Measurements from ENCODE around the gene F7. TPM values are rescaled to one million over a fixed set of nuclear protein-coding genes. Genes with fewer than 3 reads are reported as not detected.
"Not testable (repeated sequence)": the region's sequence is repeated elsewhere in the genome, so short reads cannot be mapped to it uniquely, and the experiment has no call there.

The F7 gene
- total RNA-seq, 1 experiment from 2014 or later, result not detected

- H3K4me3 ChIP-seq, result no peak overlapping the region
- no peak for DNase-seq (ENCODE audit: low read depth in 1 of 2, low spot score in 2 of 2)
- peaks cover 6% of the 10 kb centered on the region; the same call in 1 of the 2 replicates for H3K9me3 ChIP-seq (replicated peaks)
- no peak overlapping the region for H3K27ac ChIP-seq
- no peaks in the 10 kb centered on the region for H3K27me3 ChIP-seq (replicated peaks)
- H3K4me1 ChIP-seq (replicated peaks), result no peaks in the 10 kb centered on the region
- H3K36me3 ChIP-seq, result no peaks in the 10 kb centered on the region
Observed at GRCh38 chr13:113109151-113110047, 3.8 kb downstream of the F7 start.

GRCh38 chr13:113110048-113110851 lies 4.7 kb downstream of the F7 start:
- Histone ChIP-seq H3K27me3 (replicated peaks) (no peaks in the 10 kb centered on the region), H3K4me3 (no peak overlapping the region), H3K9me3 (replicated peaks) (peaks cover 6% of the 10 kb centered on the region; the same call in 1 of the 2 replicates), H3K27ac (no peak overlapping the region), H3K36me3 (no peaks in the 10 kb centered on the region), H3K4me1 (replicated peaks) (no peaks in the 10 kb centered on the region)
- no peak for DNase-seq (ENCODE audit: low read depth in 1 of 2, low spot score in 2 of 2)

GRCh38 chr13:113110852-113111315 lies 5.3 kb downstream of the F7 start:
- Histone ChIP-seq H3K4me1 (replicated peaks) (no peaks in the 10 kb centered on the region), H3K36me3 (no peaks in the 10 kb centered on the region), H3K9me3 (replicated peaks) (peaks cover 6% of the 10 kb centered on the region; the same call in 1 of the 2 replicates), H3K4me3 (no peak overlapping the region), H3K27ac (no peak overlapping the region), H3K27me3 (replicated peaks) (no peaks in the 10 kb centered on the region)
- DNase-seq (ENCODE audit: low read depth in 1 of 2, low spot score in 2 of 2), result no peak

- H3K36me3 ChIP-seq; H3K4me1 ChIP-seq (replicated peaks); H3K27me3 ChIP-seq (replicated peaks); DNase-seq (ENCODE audit: low read depth in 1 of 2, low spot score in 2 of 2); H3K27ac ChIP-seq; H3K9me3 ChIP-seq (replicated peaks); H3K4me3 ChIP-seq: not testable (repeated sequence)
Observed at GRCh38 chr13:113111821-113112220, 6.2 kb downstream of the F7 start.

- not testable (repeated sequence) for DNase-seq (ENCODE audit: low read depth in 1 of 2, low spot score in 2 of 2); H3K4me3 ChIP-seq; H3K36me3 ChIP-seq; H3K4me1 ChIP-seq (replicated peaks); H3K27me3 ChIP-seq (replicated peaks); H3K27ac ChIP-seq; H3K9me3 ChIP-seq (replicated peaks)
Observed at GRCh38 chr13:113112475-113112874, 6.9 kb downstream of the F7 start.

- H3K9me3 ChIP-seq (replicated peaks), result peaks cover 6% of the 10 kb centered on the region; the same call in 1 of the 2 replicates
- no peaks in the 10 kb centered on the region for H3K4me1 ChIP-seq (replicated peaks)
- no peak overlapping the region for H3K4me3 ChIP-seq
- H3K27ac ChIP-seq, result no peak overlapping the region
- peak in 1 of 2 experiments; percentile 6 for DNase-seq (ENCODE audit: low read depth in 1 of 2, low spot score in 2 of 2)
- no peaks in the 10 kb centered on the region for H3K27me3 ChIP-seq (replicated peaks)
- H3K36me3 ChIP-seq, result no peaks in the 10 kb centered on the region
Observed at GRCh38 chr13:113112893-113113845, 7.6 kb downstream of the F7 start.

GRCh38 chr13:113113846-113114271 lies 8.3 kb downstream of the F7 start:
- Histone ChIP-seq H3K36me3 (no peaks in the 10 kb centered on the region), H3K4me3 (no peak overlapping the region), H3K27me3 (replicated peaks) (no peaks in the 10 kb centered on the region), H3K27ac (no peak overlapping the region), H3K9me3 (replicated peaks) (peaks cover 6% of the 10 kb centered on the region; the same call in 1 of the 2 replicates), H3K4me1 (replicated peaks) (no peaks in the 10 kb centered on the region)
- peak in 1 of 2 experiments; percentile 25 for DNase-seq (ENCODE audit: low read depth in 1 of 2, low spot score in 2 of 2)

- Histone ChIP-seq H3K4me3 (no peak overlapping the region), H3K9me3 (replicated peaks) (peaks cover 6% of the 10 kb centered on the region; the same call in 1 of the 2 replicates), H3K4me1 (replicated peaks) (no peaks in the 10 kb centered on the region), H3K36me3 (no peaks in the 10 kb centered on the region), H3K27me3 (replicated peaks) (no peaks in the 10 kb centered on the region), H3K27ac (no peak overlapping the region)
- peak in 1 of 2 experiments; percentile 29 for DNase-seq (ENCODE audit: low read depth in 1 of 2, low spot score in 2 of 2)
Observed at GRCh38 chr13:113114511-113115362, 9.1 kb downstream of the F7 start.

GRCh38 chr13:113115363-113116205 lies 10.0 kb downstream of the F7 start:
- no peaks in the 10 kb centered on the region for H3K36me3 ChIP-seq
- H3K9me3 ChIP-seq (replicated peaks), result peaks cover 1% of the 10 kb centered on the region; the same call in 1 of the 2 replicates

GRCh38 chr13:113116206-113116800 lies 10.7 kb downstream of the F7 start:
- DNase-seq (ENCODE audit: low read depth in 1 of 2, low spot score in 2 of 2), result no peak

More at GRCh38 chr13:113115363-113116205, 10.0 kb downstream of the F7 start:
- no peak overlapping the region for H3K4me3 ChIP-seq
- no peaks in the 10 kb centered on the region for H3K27me3 ChIP-seq (replicated peaks)
- no peak overlapping the region for H3K27ac ChIP-seq
- DNase-seq (ENCODE audit: low read depth in 1 of 2, low spot score in 2 of 2), result peak in 1 of 2 experiments; percentile 30
- no peaks in the 10 kb centered on the region for H3K4me1 ChIP-seq (replicated peaks)

GRCh38 chr13:113116871-113117271 lies 11.3 kb downstream of the F7 start:
- no peak overlapping the region for H3K27ac ChIP-seq
- no peaks in the 10 kb centered on the region for H3K27me3 ChIP-seq (replicated peaks)
- H3K4me1 ChIP-seq (replicated peaks), result no peaks in the 10 kb centered on the region
- H3K4me3 ChIP-seq, result no peak overlapping the region
- no peaks in the 10 kb centered on the region for H3K36me3 ChIP-seq
- DNase-seq (ENCODE audit: low read depth in 1 of 2, low spot score in 2 of 2), result no peak
- no peaks in the 10 kb centered on the region for H3K9me3 ChIP-seq (replicated peaks)

More at GRCh38 chr13:113116206-113116800, 10.7 kb downstream of the F7 start:
- H3K4me3 ChIP-seq, result no peak overlapping the region
- no peaks in the 10 kb centered on the region for H3K9me3 ChIP-seq (replicated peaks)
- no peaks in the 10 kb centered on the region for H3K36me3 ChIP-seq
- H3K27ac ChIP-seq, result no peak overlapping the region
- no peaks in the 10 kb centered on the region for H3K27me3 ChIP-seq (replicated peaks)
- H3K4me1 ChIP-seq (replicated peaks), result no peaks in the 10 kb centered on the region
